Stimulated activated CD4-positive, alpha-beta T cell treated with anti-CD3 and anti-CD28 coated beads, Interleukin-4, amount 100 ng/mL, for 4 hours (primary cell): ENCODE measurements around the gene CEP295NL.
A peak's percentile ranks its signal among the peaks of the same experiment; 100 is the strongest.
"Not testable (repeated sequence)": the region's sequence is repeated elsewhere in the genome, so short reads cannot be mapped to it uniquely, and the experiment has no call there.

ENCODE experiments used
- DNase-seq, 2 experiments: peaks; one replicate each; pipeline ENCODE4 v3.0.0-alpha.2; 2020

The CEP295NL gene

GRCh38 chr17:78903101-78903779 is at the start of gene CEP295NL:
Gene CEP295NL, minus strand, starts transcription at chr17:78903201. Its CDS starts 1,373 bp downstream, at chr17:78901828.
- no peak for DNase-seq

GRCh38 chr17:78952706-78953105 is 49.7 kb upstream of the CEP295NL start:
- no peak for DNase-seq

- no peak for DNase-seq
These were observed 49.1 kb upstream of the CEP295NL start for GRCh38 chr17:78951967-78952551.

GRCh38 chr17:78950870-78951269 is 47.9 kb upstream of the CEP295NL start:
- no peak for DNase-seq

GRCh38 chr17:78947235-78948149 is 44.5 kb upstream of the CEP295NL start:
- no peak for DNase-seq

GRCh38 chr17:78946631-78947030 is 43.6 kb upstream of the CEP295NL start:
- DNase-seq, result no peak

- DNase-seq, result no peak
These were observed 43.1 kb upstream of the CEP295NL start for GRCh38 chr17:78946131-78946530.

- DNase-seq, result not testable (repeated sequence)
These were observed 42.5 kb upstream of the CEP295NL start for GRCh38 chr17:78945455-78945854.

GRCh38 chr17:78944956-78945355 is 42.0 kb upstream of the CEP295NL start:
- no peak for DNase-seq

- no peak for DNase-seq
These were observed 41.0 kb upstream of the CEP295NL start for GRCh38 chr17:78944026-78944425.

GRCh38 chr17:78940708-78941107 is 37.7 kb upstream of the CEP295NL start:
- no peak for DNase-seq

GRCh38 chr17:78940258-78940657 is 37.3 kb upstream of the CEP295NL start:
- no peak for DNase-seq

- no peak for DNase-seq
These were observed 36.6 kb upstream of the CEP295NL start for GRCh38 chr17:78939615-78940014.

GRCh38 chr17:78937561-78937960 is 34.6 kb upstream of the CEP295NL start:
- DNase-seq, result no peak

GRCh38 chr17:78935419-78936323 is 32.7 kb upstream of the CEP295NL start:
- no peak for DNase-seq

GRCh38 chr17:78934681-78935418 is 31.8 kb upstream of the CEP295NL start:
- DNase-seq, result no peak

- no peak for DNase-seq
These were observed 31.1 kb upstream of the CEP295NL start for GRCh38 chr17:78933959-78934568.

- DNase-seq, result peak; percentile 8 to 18
These were observed 30.3 kb upstream of the CEP295NL start for GRCh38 chr17:78933025-78933958.

- no peak for DNase-seq
These were observed 27.1 kb upstream of the CEP295NL start for GRCh38 chr17:78929908-78930775.
